ENCODE measurements around the gene PCDH1. TPM values are rescaled to one million over a fixed set of nuclear protein-coding genes. Genes with fewer than 3 reads are reported as not detected.

The PCDH1 gene
- total and polyA plus RNA-seq, 2 of the 13 experiments (the other 11 are each of a cell fraction or from before 2014, with no cell fraction given) = 0.11 to 0.83 TPM

GRCh38 chr5:141923448-141924313 is 45.5 kb upstream of the PCDH1 start, which contains the start of gene DELE1 (continued):
- TF ChIP-seq, protein P1, sequence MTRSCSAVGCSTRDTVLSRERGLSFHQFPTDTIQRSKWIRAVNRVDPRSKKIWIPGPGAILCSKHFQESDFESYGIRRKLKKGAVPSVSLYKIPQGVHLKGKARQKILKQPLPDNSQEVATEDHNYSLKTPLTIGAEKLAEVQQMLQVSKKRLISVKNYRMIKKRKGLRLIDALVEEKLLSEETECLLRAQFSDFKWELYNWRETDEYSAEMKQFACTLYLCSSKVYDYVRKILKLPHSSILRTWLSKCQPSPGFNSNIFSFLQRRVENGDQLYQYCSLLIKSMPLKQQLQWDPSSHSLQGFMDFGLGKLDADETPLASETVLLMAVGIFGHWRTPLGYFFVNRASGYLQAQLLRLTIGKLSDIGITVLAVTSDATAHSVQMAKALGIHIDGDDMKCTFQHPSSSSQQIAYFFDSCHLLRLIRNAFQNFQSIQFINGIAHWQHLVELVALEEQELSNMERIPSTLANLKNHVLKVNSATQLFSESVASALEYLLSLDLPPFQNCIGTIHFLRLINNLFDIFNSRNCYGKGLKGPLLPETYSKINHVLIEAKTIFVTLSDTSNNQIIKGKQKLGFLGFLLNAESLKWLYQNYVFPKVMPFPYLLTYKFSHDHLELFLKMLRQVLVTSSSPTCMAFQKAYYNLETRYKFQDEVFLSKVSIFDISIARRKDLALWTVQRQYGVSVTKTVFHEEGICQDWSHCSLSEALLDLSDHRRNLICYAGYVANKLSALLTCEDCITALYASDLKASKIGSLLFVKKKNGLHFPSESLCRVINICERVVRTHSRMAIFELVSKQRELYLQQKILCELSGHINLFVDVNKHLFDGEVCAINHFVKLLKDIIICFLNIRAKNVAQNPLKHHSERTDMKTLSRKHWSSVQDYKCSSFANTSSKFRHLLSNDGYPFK (CRISPR knock-in tag; IDR thresholded peaks at IDR 0.05; ENCODE audit: borderline replicate concordance) = peak; percentile 92; the same call in 1 of the 2 replicates
- TF ChIP-seq ZNF746 (CRISPR knock-in tag; IDR thresholded peaks at IDR 0.05) (no peak), ZBTB46 (CRISPR knock-in tag; IDR thresholded peaks at IDR 0.05; ENCODE audit: borderline replicate concordance) (0 out of 2 replicates have a peak, but pooled peaks have one; percentile 80), MAZ (IDR thresholded peaks at IDR 0.05; ENCODE audit: borderline replicate concordance, low read depth, low read length) (no peak; the same call in 1 of the 2 replicates), MAZ (CRISPR knock-in tag; IDR thresholded peaks at IDR 0.05; ENCODE audit: low read depth) (peak; percentile 77; the same call in 1 of the 2 replicates), ZSCAN22 (CRISPR knock-in tag; IDR thresholded peaks at IDR 0.05) (peak; percentile 63; the same call in 1 of the 2 replicates), ERF (CRISPR knock-in tag; IDR thresholded peaks at IDR 0.05) (peak; percentile 77), HMGXB4 (CRISPR knock-in tag; IDR thresholded peaks at IDR 0.05; ENCODE audit: borderline replicate concordance in 1 of 2, low read depth in 1 of 2) (peak; percentile 87 to 92), REL (CRISPR knock-in tag; conservative IDR thresholded peaks at IDR 0.05) (no peak), PPARG (CRISPR knock-in tag; conservative IDR thresholded peaks at IDR 0.05) (no peak), PHF20 (CRISPR knock-in tag; IDR thresholded peaks at IDR 0.05) (peak; percentile 94), ZFP36L1 (CRISPR knock-in tag; IDR thresholded peaks at IDR 0.05) (no peak), ZNF672 (CRISPR knock-in tag; IDR thresholded peaks at IDR 0.05) (no peak), ATF3 (CRISPR knock-in tag; IDR thresholded peaks at IDR 0.05) (no peak), XBP1 (CRISPR knock-in tag; IDR thresholded peaks at IDR 0.05) (no peak), NFE2 (CRISPR knock-in tag; IDR thresholded peaks at IDR 0.05) (no peak)
- TF ChIP-seq, protein P2, sequence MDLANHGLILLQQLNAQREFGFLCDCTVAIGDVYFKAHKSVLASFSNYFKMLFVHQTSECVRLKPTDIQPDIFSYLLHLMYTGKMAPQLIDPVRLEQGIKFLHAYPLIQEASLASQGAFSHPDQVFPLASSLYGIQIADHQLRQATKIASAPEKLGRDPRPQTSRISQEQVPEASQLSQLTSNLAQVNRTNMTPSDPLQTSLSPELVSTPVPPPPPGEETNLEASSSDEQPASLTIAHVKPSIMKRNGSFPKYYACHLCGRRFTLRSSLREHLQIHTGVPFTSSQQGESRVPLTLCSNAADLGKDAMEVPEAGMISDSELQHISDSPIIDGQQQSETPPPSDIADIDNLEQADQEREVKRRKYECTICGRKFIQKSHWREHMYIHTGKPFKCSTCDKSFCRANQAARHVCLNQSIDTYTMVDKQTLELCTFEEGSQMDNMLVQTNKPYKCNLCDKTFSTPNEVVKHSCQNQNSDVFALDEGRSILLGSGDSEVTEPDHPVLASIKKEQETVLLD (CRISPR knock-in tag; IDR thresholded peaks at IDR 0.05; ENCODE audit: low read depth) = no peak; the same call in 1 of the 2 replicates
